Measurements from ENCODE around the gene PATJ.

DNA sequence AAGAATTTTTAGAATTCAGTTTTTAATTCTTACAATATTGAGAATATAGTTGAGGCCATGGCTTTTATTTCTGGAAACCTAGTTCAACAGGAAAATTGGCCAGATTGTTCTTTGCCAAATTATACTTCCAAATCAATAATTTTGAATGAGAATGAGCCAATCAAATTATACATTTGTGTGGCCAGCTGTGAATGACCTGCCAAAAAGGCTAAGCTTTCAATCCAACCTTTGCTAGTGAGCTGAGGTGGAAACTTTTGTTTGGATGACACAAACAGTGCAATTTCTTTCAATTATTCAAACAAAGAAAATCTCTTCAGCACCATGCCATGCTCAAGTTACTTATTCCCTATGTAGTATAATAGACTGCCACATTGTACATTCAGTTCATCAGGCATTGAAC lies 167.8 kb downstream of the PATJ start:
- TF ChIP-seq, protein P1, sequence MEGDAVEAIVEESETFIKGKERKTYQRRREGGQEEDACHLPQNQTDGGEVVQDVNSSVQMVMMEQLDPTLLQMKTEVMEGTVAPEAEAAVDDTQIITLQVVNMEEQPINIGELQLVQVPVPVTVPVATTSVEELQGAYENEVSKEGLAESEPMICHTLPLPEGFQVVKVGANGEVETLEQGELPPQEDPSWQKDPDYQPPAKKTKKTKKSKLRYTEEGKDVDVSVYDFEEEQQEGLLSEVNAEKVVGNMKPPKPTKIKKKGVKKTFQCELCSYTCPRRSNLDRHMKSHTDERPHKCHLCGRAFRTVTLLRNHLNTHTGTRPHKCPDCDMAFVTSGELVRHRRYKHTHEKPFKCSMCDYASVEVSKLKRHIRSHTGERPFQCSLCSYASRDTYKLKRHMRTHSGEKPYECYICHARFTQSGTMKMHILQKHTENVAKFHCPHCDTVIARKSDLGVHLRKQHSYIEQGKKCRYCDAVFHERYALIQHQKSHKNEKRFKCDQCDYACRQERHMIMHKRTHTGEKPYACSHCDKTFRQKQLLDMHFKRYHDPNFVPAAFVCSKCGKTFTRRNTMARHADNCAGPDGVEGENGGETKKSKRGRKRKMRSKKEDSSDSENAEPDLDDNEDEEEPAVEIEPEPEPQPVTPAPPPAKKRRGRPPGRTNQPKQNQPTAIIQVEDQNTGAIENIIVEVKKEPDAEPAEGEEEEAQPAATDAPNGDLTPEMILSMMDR (IDR thresholded peaks at IDR 0.05) = no peak
- no peak for TF ChIP-seq POLR2AphosphoS5 (IDR thresholded peaks at IDR 0.05)
